GM18870 (cell line): ENCODE results near the gene TOB2.

Experiments used
- ATAC-seq: cut with Tn5 transposase; IDR thresholded peaks from one replicate; pipeline ENCODE4 v1.9.1; 2021; ENCODE audit warnings: moderate library complexity; ENCODE audit not compliant: unreplicated experiment

Gene TOB2

DNA sequence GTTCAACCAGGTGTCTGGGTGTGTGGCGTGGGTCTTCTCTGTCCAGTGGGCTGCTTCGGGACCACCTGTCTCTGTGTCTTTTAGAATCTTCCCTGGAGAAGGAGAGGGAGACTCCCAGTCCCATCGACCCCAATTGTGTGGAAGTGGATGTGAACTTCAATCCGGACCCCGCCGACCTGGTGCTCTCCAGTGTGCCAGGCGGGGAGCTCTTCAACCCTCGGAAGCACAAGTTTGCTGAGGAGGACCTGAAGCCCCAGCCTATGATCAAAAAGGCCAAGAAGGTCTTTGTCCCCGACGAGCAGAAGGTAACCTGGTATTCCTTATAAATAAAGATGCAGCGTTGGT, 52.6 kb downstream of the TOB2 start:
- no peak for ATAC-seq

DNA sequence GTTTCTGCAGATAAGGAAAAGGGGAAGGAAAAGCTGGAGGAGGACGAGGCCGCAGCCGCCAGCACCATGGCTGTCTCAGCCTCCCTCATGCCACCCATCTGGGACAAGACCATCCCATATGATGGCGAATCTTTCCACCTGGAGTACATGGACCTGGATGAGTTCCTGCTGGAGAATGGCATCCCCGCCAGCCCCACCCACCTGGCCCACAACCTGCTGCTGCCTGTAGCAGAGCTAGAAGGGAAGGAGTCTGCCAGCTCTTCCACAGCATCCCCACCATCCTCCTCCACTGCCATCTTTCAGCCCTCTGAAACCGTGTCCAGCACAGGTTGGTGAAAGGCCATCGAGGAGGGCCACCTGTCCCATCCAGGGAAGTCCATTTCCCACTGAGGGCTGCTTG, 59.3 kb downstream of the TOB2 start:
- ATAC-seq = no peak

DNA sequence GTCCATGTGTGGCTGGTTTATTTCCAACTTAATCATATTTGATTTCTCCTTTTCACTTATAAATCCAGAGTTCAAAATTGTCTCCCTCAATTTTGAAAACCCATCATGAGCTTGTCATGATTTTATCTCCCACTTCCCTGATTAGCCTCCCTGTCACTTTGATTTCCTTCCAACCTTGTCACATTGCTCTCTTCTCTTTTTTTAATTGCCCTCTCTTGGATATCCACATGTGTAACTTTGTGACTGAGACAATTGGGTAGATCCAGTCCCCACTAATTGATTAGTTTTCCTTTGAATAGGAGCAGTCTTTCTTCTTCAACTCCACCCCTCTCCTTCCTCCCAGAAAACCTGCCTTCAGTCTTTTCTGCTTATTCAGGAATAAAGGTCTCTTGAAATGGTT, 62.5 kb downstream of the TOB2 start:
- ATAC-seq = no peak
